Suprapubic skin (tissue), 3 donors: ENCODE data around the gene MRPL16.

ENCODE experiments used
- CTCF ChIP-seq, 2 donors: fragments of 200-600 bp in 1 of 2; fragments of 450-650 bp in 1 of 2; sonication (generic) in 1 of 2; IDR thresholded peaks; one replicate each; pipeline ENCODE4 v1.5.1; 2016 to 2019; ENCODE audit warnings: antibody characterized with exemption in 2 of 2, mild to moderate bottlenecking in 1 of 2, moderate library complexity in 1 of 2
- POLR2AphosphoS5 ChIP-seq, 3 donors: sonication (generic); formaldehyde crosslinking; IDR thresholded peaks; one replicate each; pipeline ENCODE4 v1.6.1; 2017; ENCODE audit warnings: antibody characterized with exemption in 3 of 3

GRCh38 chr11:59842316-59842715, 31.7 kb upstream of the MRPL16 start:
- TF ChIP-seq CTCF (IDR thresholded peaks at IDR 0.05) (no peak), POLR2AphosphoS5 (IDR thresholded peaks at IDR 0.05) (no peak)
